ENCODE data around the gene TUBD1. TPM values are rescaled to one million over a fixed set of nuclear protein-coding genes. Genes with fewer than 3 reads are reported as not detected.
"Not testable (repeated sequence)": the region's sequence is repeated elsewhere in the genome, so short reads cannot be mapped to it uniquely, and the experiment has no call there.

TUBD1 gene
- total RNA-seq, 1 experiment from 2014 or later, result 5.2 TPM

DNA sequence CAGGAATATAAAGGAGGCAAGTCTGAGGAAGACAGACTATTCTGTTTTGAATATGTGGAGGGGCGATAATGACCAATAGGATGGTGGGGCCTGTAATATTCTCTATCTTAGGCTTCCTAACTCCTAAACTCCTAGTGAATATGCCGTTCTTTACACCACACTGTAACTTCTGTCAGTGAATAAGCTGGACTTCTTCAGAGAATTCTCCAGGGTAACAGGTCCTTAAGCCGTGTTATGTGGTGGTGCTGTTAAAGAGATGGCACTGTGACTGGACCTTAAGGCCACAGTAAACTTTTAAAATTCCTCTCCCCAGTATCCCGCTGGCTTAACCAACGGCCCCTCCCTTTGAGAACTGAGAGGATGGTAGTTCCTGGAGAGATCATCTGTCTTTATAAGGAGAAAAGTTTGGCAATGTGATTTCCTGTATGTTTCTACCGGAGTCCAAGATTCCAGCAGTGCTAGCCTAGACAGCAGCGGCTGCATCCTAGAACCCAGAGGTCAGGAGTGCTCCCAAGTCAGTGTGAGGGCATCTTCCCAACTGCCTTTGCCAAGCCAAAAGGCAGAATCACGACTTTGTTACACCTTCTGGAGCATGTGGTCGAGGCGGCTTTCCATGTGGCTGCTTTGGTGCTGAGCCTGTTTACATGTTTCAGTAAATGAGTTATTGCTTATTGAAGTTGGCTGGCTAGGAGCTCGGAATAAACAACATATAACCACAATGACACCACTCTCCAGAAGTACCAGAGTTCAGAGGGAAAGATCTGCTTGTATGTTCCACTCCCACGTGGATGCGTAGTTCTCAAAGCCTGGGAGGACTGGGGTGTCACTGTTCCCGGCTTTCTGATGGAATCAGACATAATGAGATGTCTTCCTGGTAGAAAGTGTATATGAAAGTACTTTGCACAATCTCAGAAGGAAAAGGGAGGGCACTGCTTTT is 41.0 kb downstream of the TUBD1 start:
- peak overlapping the region; percentile 96 for H3K27ac Mint-ChIP-seq (ENCODE audit: low read depth, unreplicated experiment)
- TSS peak; percentile 5 for BruUV-seq (replicated peaks)
- H3K27me3 Mint-ChIP-seq (ENCODE audit: insufficient read depth, unreplicated experiment), result no peaks in the 10 kb centered on the region
- TF ChIP-seq CTCF (IDR thresholded peaks at IDR 0.05; ENCODE audit: unreplicated experiment), result no peak
- peak; percentile 69 for DNase-seq (ENCODE audit: unreplicated experiment)
- intact Hi-C loops (cut with micrococcal nuclease), result loop anchor here (5.0 kb wide), 1 partner anchor 144 kb away; the partner anchor contains the start of genes PTRH2 and VMP1
- peaks cover 35% of the 10 kb centered on the region for H3K36me3 Mint-ChIP-seq (ENCODE audit: insufficient read depth, unreplicated experiment)
- POLR2A ChIA-PET, result interaction anchor here (0.7 to 2.4 kb wide), 6 partner anchors 8 to 74 kb away, joined by 3 to 15 read pairs (median 3); no protein-coding TSS in a partner anchor
- H3K4me1 Mint-ChIP-seq (ENCODE audit: insufficient read depth, unreplicated experiment), result peaks cover 26% of the 10 kb centered on the region
- peak overlapping the region; percentile 12 for H3K4me3 Mint-ChIP-seq (ENCODE audit: unreplicated experiment)
- no peaks in the 10 kb centered on the region for H3K9me3 Mint-ChIP-seq (ENCODE audit: unreplicated experiment)
- CTCF ChIA-PET, result no interaction called here

DNA sequence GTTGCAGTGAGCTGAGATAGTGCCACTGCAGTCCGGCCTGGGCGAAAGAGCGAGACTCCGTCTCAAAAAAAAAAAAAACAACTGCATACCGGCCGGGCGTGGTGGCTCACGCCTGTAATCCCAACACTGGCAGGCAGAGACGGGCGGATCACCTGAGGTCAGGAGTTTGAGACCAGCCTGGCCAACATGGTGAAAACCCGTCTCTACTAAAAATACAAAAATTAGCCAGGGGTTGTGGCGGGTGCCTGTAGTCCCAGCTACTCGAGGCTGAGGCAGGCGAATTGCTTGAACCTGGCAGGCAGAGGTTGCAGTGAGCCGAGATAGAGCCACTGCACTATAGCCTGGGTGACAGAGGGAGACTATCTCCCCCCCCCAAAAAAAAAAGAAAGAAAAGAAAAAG is 42.4 kb downstream of the TUBD1 start:
- H3K4me3 Mint-ChIP-seq (ENCODE audit: unreplicated experiment); H3K27ac Mint-ChIP-seq (ENCODE audit: low read depth, unreplicated experiment); DNase-seq (ENCODE audit: unreplicated experiment); BruUV-seq (replicated peaks); H3K27me3 Mint-ChIP-seq (ENCODE audit: insufficient read depth, unreplicated experiment); H3K9me3 Mint-ChIP-seq (ENCODE audit: unreplicated experiment): not testable (repeated sequence)
- CTCF ChIA-PET, result interaction anchor here (0.6 to 3.2 kb wide), 5 partner anchors 9 to 104 kb away, joined by 3 to 14 read pairs (median 4); no protein-coding TSS in a partner anchor
- Mint-ChIP-seq H3K36me3 (ENCODE audit: insufficient read depth, unreplicated experiment) (peaks cover 49% of the 10 kb centered on the region), H3K4me1 (ENCODE audit: insufficient read depth, unreplicated experiment) (peaks cover 27% of the 10 kb centered on the region)
- intact Hi-C loops (cut with micrococcal nuclease), result loop anchor here (5.0 kb wide), 1 partner anchor 143 kb away; the partner anchor contains the start of genes PTRH2 and VMP1
- POLR2A ChIA-PET, result interaction anchor here (0.6 to 5.8 kb wide), 5 partner anchors 10 to 93 kb away, joined by 3 to 79 read pairs (median 3); no protein-coding TSS in a partner anchor

DNA sequence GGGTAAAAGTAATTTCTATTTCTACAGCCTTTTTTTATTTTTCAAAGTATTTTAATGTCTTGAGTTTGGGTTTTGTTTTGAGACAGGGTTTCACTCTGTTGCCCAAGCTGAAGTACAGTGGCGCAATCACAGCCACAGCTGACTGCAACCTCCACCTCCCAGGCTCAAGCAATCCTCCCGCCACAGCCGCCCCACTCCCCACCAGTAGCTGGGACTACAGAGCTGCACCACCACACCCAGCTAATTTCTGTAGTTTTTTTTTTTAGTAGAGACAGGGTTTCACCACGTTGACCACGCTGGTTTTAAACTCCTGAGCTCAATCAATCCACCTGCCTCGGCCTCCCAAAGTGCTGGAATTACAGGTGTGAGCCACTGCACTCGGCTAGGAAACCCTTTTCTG is 44.0 kb downstream of the TUBD1 start:
- Mint-ChIP-seq H3K4me3 (ENCODE audit: unreplicated experiment) (peak overlapping the region; percentile 10), H3K9me3 (ENCODE audit: unreplicated experiment) (no peaks in the 10 kb centered on the region), H3K4me1 (ENCODE audit: insufficient read depth, unreplicated experiment) (peaks cover 27% of the 10 kb centered on the region), H3K27ac (ENCODE audit: low read depth, unreplicated experiment) (peak overlapping the region; percentile 98), H3K36me3 (ENCODE audit: insufficient read depth, unreplicated experiment) (peaks cover 64% of the 10 kb centered on the region), H3K27me3 (ENCODE audit: insufficient read depth, unreplicated experiment) (no peaks in the 10 kb centered on the region)
- DNase-seq (ENCODE audit: unreplicated experiment), result peak; percentile 77
- no peak for TF ChIP-seq CTCF (IDR thresholded peaks at IDR 0.05; ENCODE audit: unreplicated experiment)
- ChIA-PET POLR2A (interaction anchor here (0.8 to 14.0 kb wide), 8 partner anchors 10 to 230 kb away, joined by 3 to 720 read pairs (median 4); partner anchors contain the start of genes RPS6KB1 and TUBD1), CTCF (interaction anchor here (0.7 to 3.2 kb wide), 3 partner anchors 10 to 102 kb away, joined by 3 to 14 read pairs (median 4); no protein-coding TSS in a partner anchor)
- BruUV-seq (replicated peaks), result no TSS peak
- intact Hi-C loops (cut with micrococcal nuclease), result loop anchor here (5.0 kb wide), 1 partner anchor 44 kb away; the partner anchor contains the start of genes RPS6KB1 and TUBD1

- Mint-ChIP-seq H3K36me3 (ENCODE audit: insufficient read depth, unreplicated experiment) (peaks cover 65% of the 10 kb centered on the region), H3K4me1 (ENCODE audit: insufficient read depth, unreplicated experiment) (peaks cover 25% of the 10 kb centered on the region), H3K27me3 (ENCODE audit: insufficient read depth, unreplicated experiment) (no peaks in the 10 kb centered on the region), H3K9me3 (ENCODE audit: unreplicated experiment) (no peaks in the 10 kb centered on the region), H3K4me3 (ENCODE audit: unreplicated experiment) (peak overlapping the region; percentile 10), H3K27ac (ENCODE audit: low read depth, unreplicated experiment) (peak overlapping the region; percentile 98)
- BruUV-seq (replicated peaks), result no TSS peak
- DNase-seq (ENCODE audit: unreplicated experiment), result no peak
- TF ChIP-seq CTCF (IDR thresholded peaks at IDR 0.05; ENCODE audit: unreplicated experiment), result no peak
- ChIA-PET CTCF (interaction anchor here (0.7 to 3.2 kb wide), 2 partner anchors 10 to 102 kb away, joined by 3 to 14 read pairs; no protein-coding TSS in a partner anchor), POLR2A (interaction anchor here (0.8 to 14.0 kb wide), 10 partner anchors 10 to 230 kb away, joined by 3 to 720 read pairs (median 4); partner anchors contain the start of genes RPS6KB1 and TUBD1)
- intact Hi-C loops (cut with micrococcal nuclease), result loop anchor here (5.0 kb wide), 1 partner anchor 44 kb away; the partner anchor contains the start of genes RPS6KB1 and TUBD1
Observed at GRCh38 chr17:59848385-59848668, 44.4 kb downstream of the TUBD1 start.
